ENCODE measurements around the gene GJA4.

The GJA4 gene

DNA sequence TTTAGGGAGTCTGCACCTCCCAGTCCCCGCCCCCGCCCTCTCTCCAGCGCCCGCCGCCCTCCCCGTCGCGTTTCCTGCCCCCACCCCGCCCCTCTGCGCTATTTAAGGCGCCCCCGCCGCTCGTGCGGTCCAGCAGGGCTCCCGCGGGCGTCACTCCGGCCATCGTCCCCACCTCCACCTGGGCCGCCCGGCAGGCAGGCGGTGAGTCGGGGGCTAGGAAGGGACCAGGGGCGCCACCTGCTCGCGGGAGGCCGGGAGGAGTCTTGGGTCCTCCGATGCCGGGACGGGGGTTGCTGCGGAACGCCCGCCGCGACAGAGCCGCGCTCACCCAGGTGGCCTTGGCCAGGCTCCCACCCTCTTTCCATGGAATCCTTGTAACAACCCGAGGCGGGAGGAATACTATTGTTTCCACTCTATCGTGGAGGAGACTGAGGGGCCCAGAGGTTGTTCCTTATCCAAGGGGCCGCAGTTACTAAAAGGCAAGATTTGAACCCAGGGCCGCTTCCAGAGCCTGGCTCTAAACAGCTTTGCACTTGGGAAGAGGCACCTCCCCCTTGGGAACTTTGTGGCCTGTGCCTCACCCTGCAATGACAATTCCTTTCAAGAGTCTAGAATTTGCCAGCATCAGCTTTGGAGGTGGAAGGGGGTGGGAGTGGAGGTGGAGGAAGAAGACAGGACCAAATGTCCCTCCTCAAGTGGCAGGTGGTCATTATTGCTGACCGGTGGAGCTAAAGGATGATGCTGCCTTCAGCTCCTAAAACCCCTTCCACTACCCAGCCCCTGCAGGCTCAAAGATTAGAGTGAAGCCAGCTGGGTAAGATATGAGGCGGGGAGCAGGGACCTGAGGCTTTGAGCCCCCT lies at the start of gene GJA4:
TSS of gene GJA4 (plus strand) at position 132 of the 860 bp plus-strand sequence. CDS start 1,215 bp downstream, outside the sequence.
- TF ChIP-seq, protein P1, sequence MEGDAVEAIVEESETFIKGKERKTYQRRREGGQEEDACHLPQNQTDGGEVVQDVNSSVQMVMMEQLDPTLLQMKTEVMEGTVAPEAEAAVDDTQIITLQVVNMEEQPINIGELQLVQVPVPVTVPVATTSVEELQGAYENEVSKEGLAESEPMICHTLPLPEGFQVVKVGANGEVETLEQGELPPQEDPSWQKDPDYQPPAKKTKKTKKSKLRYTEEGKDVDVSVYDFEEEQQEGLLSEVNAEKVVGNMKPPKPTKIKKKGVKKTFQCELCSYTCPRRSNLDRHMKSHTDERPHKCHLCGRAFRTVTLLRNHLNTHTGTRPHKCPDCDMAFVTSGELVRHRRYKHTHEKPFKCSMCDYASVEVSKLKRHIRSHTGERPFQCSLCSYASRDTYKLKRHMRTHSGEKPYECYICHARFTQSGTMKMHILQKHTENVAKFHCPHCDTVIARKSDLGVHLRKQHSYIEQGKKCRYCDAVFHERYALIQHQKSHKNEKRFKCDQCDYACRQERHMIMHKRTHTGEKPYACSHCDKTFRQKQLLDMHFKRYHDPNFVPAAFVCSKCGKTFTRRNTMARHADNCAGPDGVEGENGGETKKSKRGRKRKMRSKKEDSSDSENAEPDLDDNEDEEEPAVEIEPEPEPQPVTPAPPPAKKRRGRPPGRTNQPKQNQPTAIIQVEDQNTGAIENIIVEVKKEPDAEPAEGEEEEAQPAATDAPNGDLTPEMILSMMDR (IDR thresholded peaks at IDR 0.05; ENCODE audit: low read depth, low read length, missing control alignments) = no peak
- H3K4me3 ChIP-seq (replicated peaks; ENCODE audit: low read depth, low read length) = no peak within 1 kb of the TSS
- DNase-seq (ENCODE audit: extremely low read depth, low read depth) = no peak

DNA sequence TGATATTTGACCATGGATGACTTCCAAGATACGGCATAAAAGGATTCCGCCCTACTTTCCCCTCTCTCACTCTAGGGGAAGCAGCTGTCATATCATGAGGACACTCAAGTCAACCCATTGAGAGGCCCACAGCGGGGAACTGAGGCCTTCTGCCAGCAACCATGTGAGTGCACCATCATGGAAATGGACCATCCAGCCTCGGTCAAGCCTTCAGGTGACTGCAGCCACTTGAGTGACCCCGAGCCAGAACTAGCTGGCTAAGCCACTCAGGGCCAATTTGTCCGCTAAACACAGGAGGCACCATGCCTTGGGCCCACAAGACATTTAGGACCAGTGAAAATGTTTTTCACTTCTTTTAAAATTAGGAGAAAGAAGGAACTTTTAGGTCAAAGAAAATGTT lies 49.0 kb upstream of the GJA4 start:
- H3K4me3 ChIP-seq (replicated peaks; ENCODE audit: low read depth, low read length) = no peak overlapping the region
- TF ChIP-seq, protein P1 (IDR thresholded peaks at IDR 0.05; ENCODE audit: low read depth, low read length, missing control alignments) = no peak
- no peak for DNase-seq (ENCODE audit: extremely low read depth, low read depth)

DNA sequence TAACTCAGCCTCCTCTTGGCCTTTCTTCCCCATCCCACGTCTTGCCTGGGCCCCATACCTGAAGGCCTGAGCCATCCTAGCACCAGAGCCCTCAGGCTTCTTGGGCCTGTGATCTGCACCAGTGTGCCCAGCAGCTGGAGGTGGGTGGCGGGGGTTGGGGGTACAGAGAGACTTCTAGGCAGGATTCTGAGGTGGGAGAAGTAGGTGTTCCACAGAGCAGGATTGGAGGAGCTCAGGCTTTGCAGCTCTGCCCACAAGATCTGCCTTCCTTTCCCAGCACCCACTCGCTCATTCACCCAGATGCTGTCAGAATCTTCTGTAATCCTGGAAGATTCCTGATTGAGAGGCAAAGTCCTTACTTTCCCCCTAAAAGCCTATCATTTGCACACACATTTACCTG lies 47.9 kb upstream of the GJA4 start:
- DNase-seq (ENCODE audit: extremely low read depth, low read depth) = no peak
- TF ChIP-seq, protein P1 (IDR thresholded peaks at IDR 0.05; ENCODE audit: low read depth, low read length, missing control alignments) = no peak
- no peak overlapping the region for H3K4me3 ChIP-seq (replicated peaks; ENCODE audit: low read depth, low read length)

DNA sequence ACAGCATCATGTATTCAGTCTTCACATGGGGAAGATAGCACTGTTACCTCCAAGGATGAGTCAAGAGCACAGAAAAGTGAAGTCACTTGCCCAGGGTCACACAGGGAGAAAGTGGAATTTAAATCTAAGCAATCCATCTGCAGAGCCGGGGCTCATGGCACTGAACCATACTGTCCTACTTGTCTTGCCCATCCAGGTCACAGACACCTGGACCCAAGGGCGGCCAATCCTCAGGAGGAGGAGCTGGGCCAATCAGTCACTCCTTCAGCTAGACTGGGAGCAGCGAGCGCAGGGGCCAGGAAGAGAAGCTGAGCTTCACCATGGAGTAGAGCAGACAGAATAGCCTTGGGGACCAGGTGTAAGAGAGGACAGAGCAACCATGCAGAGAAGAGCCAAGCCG lies 47.1 kb upstream of the GJA4 start:
- DNase-seq (ENCODE audit: extremely low read depth, low read depth) = no peak
- TF ChIP-seq, protein P1 (IDR thresholded peaks at IDR 0.05; ENCODE audit: low read depth, low read length, missing control alignments) = no peak
- no peak overlapping the region for H3K4me3 ChIP-seq (replicated peaks; ENCODE audit: low read depth, low read length)

GRCh38 chr1:34746101-34746500 lies 46.7 kb upstream of the GJA4 start:
- TF ChIP-seq, protein P1 (IDR thresholded peaks at IDR 0.05; ENCODE audit: low read depth, low read length, missing control alignments) = no peak
- DNase-seq (ENCODE audit: extremely low read depth, low read depth) = no peak
- H3K4me3 ChIP-seq (replicated peaks; ENCODE audit: low read depth, low read length) = no peak overlapping the region

GRCh38 chr1:34746785-34747637 lies 45.8 kb upstream of the GJA4 start:
- TF ChIP-seq, protein P1 (IDR thresholded peaks at IDR 0.05; ENCODE audit: low read depth, low read length, missing control alignments) = no peak
- H3K4me3 ChIP-seq (replicated peaks; ENCODE audit: low read depth, low read length) = no peak overlapping the region
- no peak for DNase-seq (ENCODE audit: extremely low read depth, low read depth)

All from HFF-Myc (cell line).